H1 (cell line): ENCODE results near the gene CYLD. TPM values are rescaled to one million over a fixed set of nuclear protein-coding genes. Genes with fewer than 3 reads are reported as not detected.
A peak's percentile ranks its signal among the peaks of the same experiment; 100 is the strongest.

Source experiments
- CTCF ChIA-PET: fragments of 300-600 bp; sonication (Branson Sonifier 250); formaldehyde crosslinking; loops from one replicate; lab custom pipeline; 2021; ENCODE audit not compliant: partially characterized antibody; lab: Charles Lee
- POLR2A ChIA-PET: fragments of 300-600 bp; sonication (Branson Sonifier 250); formaldehyde crosslinking; loops from one replicate; lab custom pipeline; 2021; ENCODE audit warnings: inconsistent platforms; ENCODE audit not compliant: partially characterized antibody; lab: Charles Lee
- DNase-seq, 2 experiments: peaks; one replicate each; pipeline versions ENCODE4 v3.0.0 to v3.0.0-alpha.2; 2010 to 2022; ENCODE audit warnings: low spot score in 2 of 2, low read depth in 1 of 2, mixed read lengths in 1 of 2
- FAIRE-seq: peaks from 2 replicates; lab custom pipeline; 2011; peaks lifted over from hg19 to GRCh38; lab: Jason Lieb, UNC
- H2AFZ ChIP-seq: 2 replicates; pipeline ENCODE4 v1.8.1; 2012; ENCODE audit warnings: low read length, inconsistent platforms
- H2AK5ac ChIP-seq: 2 replicates; pipeline ENCODE4 v1.6.1; 2013; ENCODE audit warnings: low read depth, low read length
- H2BK120ac ChIP-seq: replicated peaks from 2 replicates; pipeline ENCODE3; 2013; ENCODE audit warnings: low read depth, low read length, inconsistent platforms
- H2BK12ac ChIP-seq: 2 replicates; pipeline ENCODE4 v1.6.1; 2013; ENCODE audit warnings: low read depth, low read length
- H2BK15ac ChIP-seq: 2 replicates; pipeline ENCODE4 v1.6.1; 2013; ENCODE audit warnings: low read length
- H2BK20ac ChIP-seq: 2 replicates; pipeline ENCODE4 v1.6.1; 2013; ENCODE audit warnings: low read length
- H2BK5ac ChIP-seq: 2 replicates; pipeline ENCODE4 v1.6.1; 2013; ENCODE audit warnings: low read depth, low read length
- H3K14ac ChIP-seq: 2 replicates; pipeline ENCODE4 v1.6.1; 2013; ENCODE audit warnings: inconsistent platforms; ENCODE audit not compliant: insufficient read length
- H3K18ac ChIP-seq: 2 replicates; pipeline ENCODE4 v1.6.1; 2013; ENCODE audit warnings: low read length; ENCODE audit errors: extremely low read depth
- H3K23ac ChIP-seq: 2 replicates; pipeline ENCODE4 v1.6.1; 2013; ENCODE audit warnings: inconsistent platforms; ENCODE audit not compliant: insufficient read length
- H3K23me2 ChIP-seq: 2 replicates; pipeline ENCODE4 v1.6.1; 2013; ENCODE audit warnings: low read depth, low read length
- H3K27ac ChIP-seq: 2 replicates; pipeline ENCODE4 v1.6.1; 2011; ENCODE audit warnings: low read depth, low read length, inconsistent platforms
- H3K27me3 ChIP-seq, 4 experiments: replicated peaks in 1 of 4; 1 replicate in 1 of 4; 2 replicates in 3 of 4; pipeline versions ENCODE4 v1.6.1 to v1.8.1; 2011 to 2013; ENCODE audit warnings: low read length in 3 of 4, mild to moderate bottlenecking in 3 of 4, inconsistent platforms in 2 of 4, mixed read lengths in 2 of 4, moderate library complexity in 1 of 4; ENCODE audit not compliant: control insufficient read depth in 3 of 4, insufficient read depth in 3 of 4; ENCODE audit errors: extremely low read depth in 1 of 4
- H3K36me3 ChIP-seq, 4 experiments: 2 replicates each; pipeline versions ENCODE4 v1.6.1 to v1.8.1; 2011 to 2013; ENCODE audit warnings: mild to moderate bottlenecking in 4 of 4, low read length in 3 of 4, moderate library complexity in 2 of 4, control low read depth in 1 of 4, inconsistent platforms in 1 of 4; ENCODE audit not compliant: insufficient read depth in 4 of 4, control insufficient read depth in 2 of 4
- H3K4ac ChIP-seq: replicated peaks from 2 replicates; pipeline ENCODE3; 2013; ENCODE audit warnings: low read length, low read depth, mixed read lengths, inconsistent platforms; ENCODE audit not compliant: insufficient read length
- H3K4me1 ChIP-seq, 4 experiments: replicated peaks in 1 of 4; 1 replicate in 1 of 4; 2 replicates in 3 of 4; pipeline versions ENCODE4 v1.6.1 to v1.8.1; 2011 to 2013; ENCODE audit warnings: low read length in 3 of 4, inconsistent platforms in 2 of 4, mixed read lengths in 1 of 4; ENCODE audit not compliant: insufficient read depth in 4 of 4, control insufficient read depth in 3 of 4
- H3K4me2 ChIP-seq, 2 experiments: 2 replicates each; pipeline versions ENCODE4 v1.6.1 to v1.8.1; 2011 to 2013; ENCODE audit warnings: low read depth in 2 of 2, low read length in 2 of 2, control low read depth in 1 of 2, inconsistent platforms in 1 of 2, mild to moderate bottlenecking in 1 of 2; ENCODE audit not compliant: insufficient read depth in 1 of 2
- H3K4me3 ChIP-seq, 4 experiments: fragments of 200-600, 300-600 bp in 1 of 4; sonication (generic), shearing (Covaris generic), sonication (Bioruptor Twin) in 1 of 4; 2 replicates each; pipeline versions ENCODE4 v1.5.1 to v1.8.1; 2011 to 2016; ENCODE audit warnings: low read length in 4 of 4, low read depth in 3 of 4, control low read depth in 2 of 4, inconsistent platforms in 2 of 4, mild to moderate bottlenecking in 2 of 4, mixed read lengths in 1 of 4, moderate library complexity in 1 of 4; ENCODE audit not compliant: insufficient read depth in 2 of 4; ENCODE audit errors: extremely low read depth in 1 of 4
- H3K56ac ChIP-seq: replicated peaks from 2 replicates; pipeline ENCODE3; 2013; ENCODE audit warnings: low read depth, mild to moderate bottlenecking, mixed read lengths, low read length, inconsistent platforms; ENCODE audit not compliant: insufficient read length
- H3K79me1 ChIP-seq: 2 replicates; pipeline ENCODE4 v1.6.1; 2013; ENCODE audit warnings: low read depth, low read length, control low read depth
- H3K79me2 ChIP-seq, 2 experiments: 2 replicates each; pipeline versions ENCODE4 v1.6.1 to v1.8.1; 2012 to 2013; ENCODE audit warnings: low read length in 2 of 2, mild to moderate bottlenecking in 2 of 2, inconsistent platforms in 1 of 2; ENCODE audit not compliant: insufficient read depth in 2 of 2, control insufficient read depth in 1 of 2
- H3K9ac ChIP-seq, 4 experiments: replicated peaks in 1 of 4; 1 replicate in 1 of 4; 2 replicates in 3 of 4; pipeline versions ENCODE4 v1.6.1 to v1.8.1; 2011 to 2013; ENCODE audit warnings: low read depth in 3 of 4, low read length in 3 of 4, control low read depth in 2 of 4, mild to moderate bottlenecking in 2 of 4, moderate library complexity in 2 of 4, inconsistent platforms in 1 of 4; ENCODE audit errors: extremely low read depth in 1 of 4
- H3K9me3 ChIP-seq, 2 experiments: 2 replicates each; pipeline versions ENCODE4 v1.6.1 to v1.8.1; 2012 to 2013; ENCODE audit warnings: mild to moderate bottlenecking in 2 of 2, moderate library complexity in 2 of 2, control low read depth in 1 of 2, inconsistent platforms in 1 of 2, low read depth in 1 of 2, low read length in 1 of 2, mixed read lengths in 1 of 2; ENCODE audit not compliant: insufficient read depth in 2 of 2
- H4K20me1 ChIP-seq, 2 experiments: replicated peaks in 1 of 2; 2 replicates each; pipeline versions ENCODE3 to v1.8.1; 2011 to 2013; ENCODE audit warnings: inconsistent platforms in 2 of 2, low read length in 2 of 2, mild to moderate bottlenecking in 1 of 2; ENCODE audit not compliant: insufficient read depth in 2 of 2, control insufficient read depth in 1 of 2
- H4K5ac ChIP-seq: 2 replicates; pipeline ENCODE4 v1.6.1; 2013; ENCODE audit warnings: low read length, low read depth, mixed read lengths, inconsistent platforms; ENCODE audit not compliant: insufficient read length
- H4K8ac ChIP-seq: 2 replicates; pipeline ENCODE4 v1.8.0; 2013; ENCODE audit warnings: mild to moderate bottlenecking, moderate library complexity, low read length, inconsistent platforms; ENCODE audit not compliant: insufficient read depth; ENCODE audit errors: extremely low read depth
- H4K91ac ChIP-seq: replicated peaks from 2 replicates; pipeline ENCODE3; 2013; ENCODE audit warnings: low read length, mixed read lengths, inconsistent platforms; ENCODE audit not compliant: insufficient read length
- BCL11A ChIP-seq, 2 experiments: IDR thresholded peaks; one replicate each; pipeline ENCODE4 v1.6.1; 2011; ENCODE audit warnings: low read depth in 2 of 2, low read length in 2 of 2, mild to moderate bottlenecking in 2 of 2
- CBX8 ChIP-seq: fragments of 300-800, 300-1000 bp; sonication (generic); IDR thresholded peaks from 2 replicates; pipeline ENCODE4 v1.7.1; 2016; ENCODE audit warnings: low read depth, low read length, borderline replicate concordance
- EGR1 ChIP-seq: IDR thresholded peaks from 2 replicates; pipeline ENCODE4 v1.6.1; 2011; ENCODE audit warnings: low read depth, low read length, borderline replicate concordance
- JUND ChIP-seq: IDR thresholded peaks from 2 replicates; pipeline ENCODE4 v1.6.1; 2011; ENCODE audit warnings: mild to moderate bottlenecking, improper control_type of control experiment, low read length
- SUZ12 ChIP-seq: fragments of 200-600 bp; sonication (generic); IDR thresholded peaks from 2 replicates; pipeline ENCODE4 v1.6.1; 2012; ENCODE audit warnings: mild to moderate bottlenecking, inconsistent platforms, low read length, moderate library complexity, mixed read lengths
- YY1 ChIP-seq: IDR thresholded peaks from 2 replicates; pipeline ENCODE4 v1.6.1; 2011; ENCODE audit warnings: low read depth, mild to moderate bottlenecking, low read length
- WGBS, 2 experiments: shearing (Covaris generic) in 1 of 2; methylation state at CpG; one replicate each; pipeline versions ENCODE4 v1.1.6 to v1.1.7; 2013 to 2015; ENCODE audit warnings: low lambda C conversion rate in 2 of 2, mixed read lengths in 2 of 2, inconsistent platforms in 1 of 2, low coverage in 1 of 2, missing lambda C conversion rate in 1 of 2; ENCODE audit not compliant: insufficient replicate concordance in 2 of 2, insufficient coverage in 1 of 2, insufficient read length in 1 of 2; ENCODE audit errors: extremely low coverage in 1 of 2, missing lambda C conversion rate in 1 of 2; 5-methylcytosine and 5-hydroxymethylcytosine counted together
- polyA plus RNA-seq, 7 experiments: library from polyadenylated mRNA; depleted of rRNA in 3 of 7; stranded (reverse) in 5 of 7; unstranded in 2 of 7; fragments of >200 nt in 5 of 7; fragments of 200-250 nt in 2 of 7; gene quantifications; 1 replicate in 5 of 7; 2 replicates in 1 of 7; 4 replicates in 1 of 7; pipeline versions ENCODE4 v1.2.1 to v1.2.3, GENCODE V29; 2011 to 2013; ENCODE audit warnings: missing spikeins in 2 of 7, mixed read lengths in 2 of 7
- total RNA-seq: library from RNA; stranded (reverse); fragmentation: NEBNext Ultra II Directional; extraction: Animal tissue kit (Norgen Biotek cat#: 25700); gene quantifications from 2 replicates; pipeline ENCODE4 v1.2.1, GENCODE V29; 2021

Gene CYLD
- total and polyA plus RNA-seq, 2 of the 8 experiments (the other 6 are each of a cell fraction or from before 2014, with no cell fraction given) = 3.7 to 18.8 TPM

DNA sequence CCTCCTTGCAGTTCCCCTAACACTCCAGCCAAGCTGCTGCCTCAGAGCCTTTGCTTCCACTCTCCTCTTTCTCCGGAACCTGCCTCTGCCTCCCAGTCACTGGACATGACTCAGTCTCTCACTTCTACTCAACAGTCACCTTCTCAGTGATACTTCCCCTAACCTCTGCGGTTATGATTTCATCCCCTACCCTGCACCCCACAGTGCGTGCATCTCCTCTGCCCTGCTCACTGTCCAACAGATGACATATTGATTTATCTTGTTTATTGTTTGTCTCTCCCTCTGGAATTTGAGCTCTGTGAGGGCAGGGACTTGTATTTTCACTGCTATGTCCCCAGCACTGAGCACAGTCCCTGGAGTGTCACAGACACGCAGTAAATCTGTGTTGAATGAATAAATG is 100.7 kb downstream of the CYLD start:
- H3K79me1 ChIP-seq = no peaks in the 10 kb centered on the region
- no peak overlapping the region for H3K18ac ChIP-seq
- no peak overlapping the region for H2AFZ ChIP-seq
- H3K56ac ChIP-seq = no peak overlapping the region
- H3K4me3 ChIP-seq = no peak overlapping the region
- H2BK120ac ChIP-seq = no peak overlapping the region
- ChIA-PET CTCF (interaction anchor here (0.7 kb wide), 1 partner anchor 41 kb away, joined by 3 read pairs; no protein-coding TSS in a partner anchor), POLR2A (no interaction called here)
- H4K5ac ChIP-seq = no peak overlapping the region
- H3K9me3 ChIP-seq = no peaks in the 10 kb centered on the region; a peak in 1 of 4 replicates
- no peak overlapping the region for H3K23ac ChIP-seq
- H2AK5ac ChIP-seq = no peak overlapping the region
- H3K79me2 ChIP-seq = no peaks in the 10 kb centered on the region
- no peak overlapping the region for H2BK15ac ChIP-seq
- no peak overlapping the region for H2BK20ac ChIP-seq
- no peak overlapping the region for H3K4me2 ChIP-seq
- H3K14ac ChIP-seq = no peak overlapping the region
- 96% methylated on average over 4 of the region's 4 CpGs; no CpG with 5 or more reads in 1 of the 2 experiments for WGBS, 2 experiments
- H4K91ac ChIP-seq = no peak overlapping the region
- no peak overlapping the region for H2BK5ac ChIP-seq
- peaks cover 0 to 2% (median 1%) of the 10 kb centered on the region in 4 experiments; a peak in 2 of 7 replicates for H3K4me1 ChIP-seq
- H3K36me3 ChIP-seq = no peaks in the 10 kb centered on the region
- no peak overlapping the region for H3K4ac ChIP-seq
- H3K9ac ChIP-seq = no peak overlapping the region
- H2BK12ac ChIP-seq = no peak overlapping the region
- FAIRE-seq (no peak), DNase-seq (peak in 1 of 2 experiments; percentile 8)
- no peaks in the 10 kb centered on the region for H3K23me2 ChIP-seq
- H3K27ac ChIP-seq = no peak overlapping the region
- H4K8ac ChIP-seq = no peak overlapping the region
- peaks cover 0 to 1% of the 10 kb centered on the region in 2 experiments for H4K20me1 ChIP-seq
- no peak for TF ChIP-seq SUZ12
- no peak for TF ChIP-seq BCL11A (IDR thresholded peaks at IDR 0.05; ENCODE audit: low read depth in 2 of 2, low read length in 2 of 2)
- no peak for TF ChIP-seq CBX8
- TF ChIP-seq YY1 = no peak
- no peak for TF ChIP-seq EGR1
- no peak for TF ChIP-seq JUND
- TF ChIP-seq, all 59 proteins: peak for 0
- H3K27me3 ChIP-seq = no peaks in the 10 kb centered on the region
